DMS79 treated with DMSO at 0.1 percent for 48 hours (cell line): ENCODE results near the gene DLL4.

Experiments used
- DNase-seq: peaks from one replicate; lab custom pipeline; 2025; lab: John Stamatoyannopoulos, UW

Gene DLL4

GRCh38 chr15:40906091-40906990 lies 22.8 kb upstream of the DLL4 start:
- peak; percentile 56 for DNase-seq

DNA sequence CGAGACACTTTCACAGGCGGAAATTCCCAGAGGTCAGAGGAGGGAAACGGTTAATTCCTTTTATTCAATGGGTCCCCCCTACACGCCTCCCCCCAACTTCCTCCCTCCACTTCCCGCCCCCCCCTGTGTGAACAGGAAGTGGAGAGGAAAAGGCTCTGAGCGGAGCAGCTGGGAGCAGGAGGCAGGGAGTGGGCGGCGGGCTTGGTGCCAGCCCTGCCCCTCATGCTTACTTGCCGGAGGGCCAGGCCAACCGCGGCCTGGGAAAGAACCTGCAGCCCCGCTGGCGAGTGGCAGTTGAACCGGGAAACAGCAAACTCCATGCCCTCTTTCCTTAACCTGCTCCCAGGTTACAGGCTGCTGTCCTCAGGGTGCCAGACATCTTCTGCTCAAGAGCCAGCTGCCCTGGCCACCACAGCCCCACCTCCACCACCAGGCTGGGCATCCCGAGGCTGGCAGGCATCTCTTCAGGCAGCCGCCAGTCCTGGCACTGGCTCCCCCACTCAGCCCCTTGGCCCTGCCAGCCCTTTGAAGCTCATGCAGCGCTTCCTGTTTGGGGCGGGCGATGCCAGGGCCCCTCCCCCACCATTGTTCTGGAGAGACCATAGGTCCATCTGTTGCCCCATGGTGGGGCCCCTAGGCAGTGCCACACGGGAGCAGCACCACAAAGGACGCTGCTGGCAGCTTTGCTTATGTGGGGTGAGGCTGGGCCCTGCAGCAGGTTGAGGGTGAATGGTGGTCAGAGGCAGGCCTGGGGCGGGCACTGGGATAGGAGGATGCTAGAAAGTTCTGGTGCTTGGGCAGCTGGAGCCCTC lies 21.9 kb upstream of the DLL4 start:
- peak; percentile 46 for DNase-seq

GRCh38 chr15:40908095-40908494 lies 21.0 kb upstream of the DLL4 start:
- DNase-seq, result no peak

- DNase-seq, result no peak
Observed at GRCh38 chr15:40909662-40910630, 19.2 kb upstream of the DLL4 start.

GRCh38 chr15:40911141-40911540 lies 18.0 kb upstream of the DLL4 start:
- no peak for DNase-seq

DNA sequence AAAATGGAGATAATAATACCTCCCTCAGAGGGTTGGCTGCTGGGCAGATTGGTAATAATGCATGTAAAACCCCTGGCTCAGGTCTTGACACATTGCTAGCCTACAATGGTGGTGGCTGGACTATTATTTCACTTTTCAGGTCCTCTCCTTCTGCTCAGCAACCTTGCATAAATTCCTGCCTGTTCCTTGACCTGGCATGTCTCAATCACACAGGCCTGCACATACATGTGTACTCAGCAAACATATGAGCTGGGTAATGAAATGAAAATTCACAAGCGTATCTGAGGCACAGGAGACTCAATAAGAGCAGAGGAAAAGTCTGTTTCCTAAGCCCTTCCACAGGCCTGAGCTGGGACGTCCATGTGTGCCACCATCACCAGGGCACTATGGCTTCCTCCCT lies 17.4 kb upstream of the DLL4 start:
- no peak for DNase-seq

DNA sequence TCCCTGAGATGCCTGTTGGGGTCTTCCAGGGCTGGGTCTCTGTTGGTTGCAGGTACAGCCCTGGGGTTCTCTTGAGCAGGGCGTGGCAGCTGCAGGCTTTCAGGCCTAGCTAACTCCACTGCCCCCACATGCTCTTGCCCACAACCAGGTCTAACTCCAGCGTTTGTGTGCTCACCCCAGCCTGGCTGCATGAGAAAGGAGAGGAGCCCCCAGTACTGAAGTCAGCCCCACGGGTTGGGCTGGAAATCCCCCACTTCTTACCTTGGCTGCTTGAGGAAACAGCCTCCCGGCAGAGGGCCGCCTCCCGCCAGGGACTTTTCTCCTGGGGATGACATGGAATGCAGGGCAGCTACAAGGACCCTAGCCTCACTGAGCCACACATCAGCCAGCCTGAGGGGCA lies 16.7 kb upstream of the DLL4 start:
- no peak for DNase-seq

- DNase-seq, result no peak
Observed at GRCh38 chr15:40914013-40914412, 15.1 kb upstream of the DLL4 start.

DNA sequence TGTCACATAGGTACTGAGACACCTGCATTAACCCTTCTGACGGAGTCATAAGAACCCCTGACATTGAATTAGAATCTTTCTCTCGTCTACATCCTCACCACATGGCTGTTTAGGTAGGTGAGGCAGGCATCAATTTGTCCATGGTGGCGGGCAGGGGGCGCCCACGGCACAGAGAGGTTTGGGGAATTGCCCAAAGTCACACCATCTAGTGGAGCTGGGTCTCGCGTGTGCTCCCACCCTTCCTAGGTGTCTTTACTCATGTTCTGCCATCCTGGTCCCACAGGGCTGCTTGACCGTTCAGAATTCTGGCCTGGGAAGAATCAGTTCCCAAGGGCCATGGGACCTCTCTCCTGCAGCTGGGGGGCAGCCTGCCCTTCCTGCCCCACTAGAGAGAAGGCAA lies 14.7 kb upstream of the DLL4 start:
- DNase-seq, result no peak

DNA sequence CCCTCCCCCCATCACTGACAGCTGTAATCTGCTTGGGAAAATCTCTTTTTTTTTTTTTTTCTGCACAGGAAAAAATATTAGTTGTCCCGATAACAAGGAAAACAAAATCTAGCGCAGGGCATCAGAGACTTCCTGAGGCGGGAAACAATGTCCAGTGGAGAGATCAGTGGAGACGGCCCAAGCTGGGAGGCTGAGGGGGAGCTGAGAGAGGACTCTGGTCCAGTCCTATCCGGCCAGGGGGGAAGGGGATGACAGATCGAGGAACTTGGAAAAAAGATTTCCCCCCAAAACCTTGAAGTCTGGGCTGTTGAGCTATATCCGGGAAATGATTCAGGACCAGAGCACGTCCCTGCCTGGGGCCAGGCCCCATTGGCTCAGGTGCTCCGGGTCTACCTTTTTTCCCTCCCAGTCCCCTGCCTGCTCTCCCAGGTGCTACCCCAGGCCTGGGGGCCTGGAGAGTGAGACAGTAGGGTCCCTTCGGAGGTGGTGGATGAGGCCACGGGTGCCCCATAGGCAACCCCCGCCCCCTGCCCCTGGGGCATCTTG lies 14.0 kb upstream of the DLL4 start:
- no peak for DNase-seq

DNA sequence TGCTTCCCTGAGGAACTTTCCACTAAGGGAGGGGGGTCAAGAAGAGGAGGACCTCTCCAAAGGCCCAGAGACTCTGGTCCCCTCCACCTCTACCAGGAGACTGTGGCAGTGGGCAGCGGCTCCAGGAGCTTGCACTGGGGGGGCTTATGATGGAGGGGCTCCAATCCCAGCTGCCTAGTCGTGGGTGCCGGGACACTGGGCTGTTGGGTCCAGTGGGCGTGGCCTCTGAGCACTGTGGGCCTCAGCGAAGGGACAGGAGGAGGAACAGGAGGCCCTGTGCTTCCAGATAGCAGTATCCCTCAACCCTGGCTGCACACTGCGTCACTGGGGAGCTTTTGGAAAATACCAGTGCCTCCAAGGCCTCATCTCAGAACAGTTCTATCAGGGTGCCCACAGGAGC lies 13.5 kb upstream of the DLL4 start:
- no peak for DNase-seq

DNA sequence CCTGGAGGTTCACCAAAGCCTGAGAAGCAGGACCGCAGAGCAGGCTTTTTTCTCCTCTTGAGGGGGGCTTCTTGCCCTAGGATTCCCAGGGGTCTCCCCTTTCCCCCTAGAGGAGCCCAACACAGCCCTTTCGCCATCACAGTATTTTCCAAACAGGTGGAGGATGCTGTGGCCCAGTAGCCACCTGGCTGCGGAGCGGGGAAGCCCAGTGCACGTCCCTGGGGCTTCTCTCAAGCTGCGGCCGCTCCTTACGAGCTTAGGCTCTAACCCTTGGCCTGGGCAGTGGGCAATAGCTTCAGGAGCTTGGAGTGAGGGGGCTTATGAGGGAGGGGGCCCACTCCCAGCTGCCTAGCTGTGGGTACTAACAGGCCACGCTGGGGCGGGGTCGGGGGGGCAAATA lies 11.6 kb upstream of the DLL4 start:
- DNase-seq, result no peak

GRCh38 chr15:40918146-40918798 lies 10.9 kb upstream of the DLL4 start:
- no peak for DNase-seq

DNA sequence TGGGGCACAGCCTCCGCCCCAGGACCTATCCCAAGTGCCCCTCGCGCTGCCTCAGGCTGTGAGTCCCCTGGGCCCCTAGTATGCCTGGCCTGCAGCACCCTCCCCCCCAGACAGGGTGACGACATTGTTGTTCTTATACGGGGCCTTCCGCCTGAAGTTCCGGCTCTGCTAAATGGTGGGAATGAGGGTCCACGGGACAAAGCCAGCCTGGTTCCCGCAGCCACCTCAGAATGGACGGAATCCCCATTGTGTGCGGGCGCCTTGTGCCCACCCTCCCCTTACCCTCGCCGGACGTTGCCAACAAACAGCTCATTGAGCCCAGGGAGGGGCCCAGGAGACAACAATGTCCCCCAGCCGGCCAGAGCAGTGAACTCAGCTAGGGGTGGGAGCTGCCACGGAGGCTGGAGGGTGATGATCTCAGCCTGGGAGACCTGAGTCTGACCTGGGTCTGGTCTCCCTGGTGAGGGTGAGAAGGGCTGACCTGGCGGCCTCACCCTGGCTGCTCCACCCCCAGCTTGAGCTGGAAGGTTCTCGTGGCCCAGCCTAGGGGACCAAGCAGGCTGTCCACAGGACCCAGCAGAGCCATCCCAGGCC lies 10.2 kb upstream of the DLL4 start:
- no peak for DNase-seq

DNA sequence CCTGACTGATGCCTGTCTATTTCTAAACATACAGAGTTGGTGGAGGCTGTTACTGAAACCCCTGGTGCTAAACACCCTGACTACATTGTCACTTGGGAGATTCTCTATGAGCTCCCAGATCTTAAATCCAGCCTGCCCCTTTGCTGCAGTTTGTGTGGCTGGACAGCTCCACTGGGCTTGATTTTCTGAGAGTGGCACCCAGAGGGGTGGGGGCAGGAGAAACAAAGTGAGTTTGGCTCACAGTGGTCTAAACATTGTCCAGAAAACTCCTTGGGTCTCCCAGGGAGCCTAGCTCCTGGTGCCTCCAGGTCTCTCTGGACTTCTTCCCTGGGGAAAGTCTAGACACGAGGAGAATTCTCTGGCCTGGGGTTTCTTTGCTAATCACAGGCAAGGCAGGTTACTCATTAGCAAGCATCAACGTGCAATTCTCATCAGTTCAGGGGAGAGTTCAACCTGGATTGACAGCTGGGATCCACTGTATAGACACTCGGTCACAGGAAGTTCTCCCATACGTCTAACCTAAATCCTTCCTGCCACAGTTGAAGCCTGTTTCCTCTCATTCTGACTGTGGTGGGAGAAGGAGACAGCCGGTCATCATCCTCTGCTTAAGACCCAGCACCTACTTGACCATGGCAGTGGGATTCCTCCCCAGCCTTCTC lies 7.1 kb upstream of the DLL4 start:
- no peak for DNase-seq

GRCh38 chr15:40922608-40923005 lies 6.5 kb upstream of the DLL4 start:
- DNase-seq, result no peak

DNA sequence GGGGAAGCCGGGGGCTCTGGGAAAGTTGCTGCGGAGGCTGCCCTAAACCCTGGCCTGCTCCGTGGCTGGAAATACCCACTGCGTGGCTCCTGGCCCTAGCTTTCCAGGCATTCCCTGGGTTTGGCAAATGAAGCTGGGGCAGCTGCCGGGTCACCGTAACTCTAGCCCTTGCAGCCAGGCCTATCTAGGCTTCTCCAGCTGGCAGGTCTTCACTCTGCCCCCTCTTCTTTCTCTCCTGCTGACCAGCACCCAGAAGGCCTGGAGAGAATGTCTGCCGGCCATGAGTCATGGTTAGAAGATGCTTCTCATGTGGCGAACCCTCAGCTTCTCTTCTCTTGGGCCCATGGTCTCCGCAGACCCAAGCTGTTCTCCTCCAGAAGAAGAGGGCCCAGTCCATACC lies 5.6 kb upstream of the DLL4 start:
- DNase-seq, result no peak

- no peak for DNase-seq
Observed at GRCh38 chr15:40925495-40925862, 3.7 kb upstream of the DLL4 start.

GRCh38 chr15:40925863-40926658 lies 3.1 kb upstream of the DLL4 start:
- peak; percentile 8 for DNase-seq
